Cardiac fibroblast (primary cell): Measurements from ENCODE around the gene CREB3.

Experiments used
- DNase-seq, 2 donors: peaks; one replicate each; pipeline versions ENCODE4 v3.0.0 to v3.0.0-alpha.2; 2010; ENCODE audit warnings: low read depth in 2 of 2
- H3K4me3 ChIP-seq, 2 donors: replicated peaks in 1 of 2; 1 replicate in 1 of 2; 2 replicates in 1 of 2; pipeline ENCODE4 v1.5.1; 2011; ENCODE audit warnings: low read depth in 2 of 2, low read length in 2 of 2, mild to moderate bottlenecking in 2 of 2, moderate library complexity in 1 of 2
- TF ChIP-seq, protein P1 (sequence below): IDR thresholded peaks from one replicate; pipeline ENCODE4 v1.5.1; 2011; ENCODE audit warnings: low read depth, mild to moderate bottlenecking, low read length, inconsistent platforms

The CREB3 gene

DNA sequence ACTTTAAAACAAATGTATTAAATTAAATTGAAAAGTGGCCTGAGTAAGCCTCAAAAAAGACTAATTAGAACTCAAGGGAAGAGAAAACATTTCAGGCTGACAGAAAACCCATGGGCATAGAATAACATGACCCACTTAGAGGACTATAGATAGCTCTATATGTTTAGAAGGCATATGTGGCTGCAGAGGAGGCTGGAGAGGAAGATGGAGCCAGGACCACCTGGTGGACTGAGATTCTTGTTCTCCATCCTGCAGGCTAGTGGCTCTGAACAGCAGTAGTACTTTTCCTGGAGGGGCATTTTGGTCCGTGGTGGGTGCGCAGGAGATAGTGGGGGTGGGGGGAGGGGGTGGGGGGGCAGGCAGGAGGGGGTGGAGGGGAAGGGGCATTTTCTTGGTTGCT lies 48.6 kb downstream of the CREB3 start:
- TF ChIP-seq, protein P1, sequence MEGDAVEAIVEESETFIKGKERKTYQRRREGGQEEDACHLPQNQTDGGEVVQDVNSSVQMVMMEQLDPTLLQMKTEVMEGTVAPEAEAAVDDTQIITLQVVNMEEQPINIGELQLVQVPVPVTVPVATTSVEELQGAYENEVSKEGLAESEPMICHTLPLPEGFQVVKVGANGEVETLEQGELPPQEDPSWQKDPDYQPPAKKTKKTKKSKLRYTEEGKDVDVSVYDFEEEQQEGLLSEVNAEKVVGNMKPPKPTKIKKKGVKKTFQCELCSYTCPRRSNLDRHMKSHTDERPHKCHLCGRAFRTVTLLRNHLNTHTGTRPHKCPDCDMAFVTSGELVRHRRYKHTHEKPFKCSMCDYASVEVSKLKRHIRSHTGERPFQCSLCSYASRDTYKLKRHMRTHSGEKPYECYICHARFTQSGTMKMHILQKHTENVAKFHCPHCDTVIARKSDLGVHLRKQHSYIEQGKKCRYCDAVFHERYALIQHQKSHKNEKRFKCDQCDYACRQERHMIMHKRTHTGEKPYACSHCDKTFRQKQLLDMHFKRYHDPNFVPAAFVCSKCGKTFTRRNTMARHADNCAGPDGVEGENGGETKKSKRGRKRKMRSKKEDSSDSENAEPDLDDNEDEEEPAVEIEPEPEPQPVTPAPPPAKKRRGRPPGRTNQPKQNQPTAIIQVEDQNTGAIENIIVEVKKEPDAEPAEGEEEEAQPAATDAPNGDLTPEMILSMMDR = no peak
- H3K4me3 ChIP-seq = no peak overlapping the region
- no peak for DNase-seq

DNA sequence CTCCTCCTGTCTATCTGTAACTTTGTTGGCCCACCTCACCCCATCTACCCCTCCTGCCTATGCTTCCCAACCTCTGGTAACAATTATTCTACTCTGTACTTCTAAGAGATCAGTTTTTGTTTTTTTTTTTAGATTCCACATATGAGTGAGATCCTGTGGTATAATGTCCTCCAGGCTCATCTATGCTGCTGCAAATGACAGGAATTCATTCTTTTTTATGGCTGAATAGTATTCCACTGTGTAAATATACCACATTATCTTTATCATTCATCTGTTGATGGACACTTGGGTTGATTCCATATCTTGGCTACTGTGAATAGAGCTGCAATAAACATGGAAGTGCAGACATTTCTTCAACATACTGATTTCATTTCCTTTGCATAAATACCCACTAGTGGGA lies 51.0 kb downstream of the CREB3 start:
- no peak for DNase-seq
- TF ChIP-seq, protein P1 = no peak
- H3K4me3 ChIP-seq = no peak overlapping the region
